ENCODE data around the gene UACA. TPM values are rescaled to one million over a fixed set of nuclear protein-coding genes. Genes with fewer than 3 reads are reported as not detected.

UACA gene
- total RNA-seq, 1 experiment from 2014 or later = 38.0 TPM

DNA sequence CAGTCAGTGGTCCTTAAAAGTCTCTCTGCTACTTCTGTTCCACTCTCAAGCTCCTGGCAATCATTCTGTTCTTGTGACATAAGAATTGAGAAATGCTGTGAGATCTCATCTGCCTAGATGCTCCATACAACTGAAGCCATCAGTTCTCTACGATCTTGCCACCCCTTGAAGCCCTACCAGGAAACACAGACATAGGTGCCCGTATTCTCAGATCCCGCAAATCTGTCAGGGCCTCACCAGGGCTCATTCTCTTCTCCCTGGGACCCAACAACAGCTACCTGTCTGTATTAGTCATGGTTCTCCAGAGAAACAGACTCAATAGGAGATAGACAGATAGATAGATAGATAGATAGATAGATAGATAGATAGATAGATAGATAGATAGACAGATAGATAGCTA lies 149.1 kb downstream of the UACA start:
- no CpG with 5 or more reads among the region's 3 CpGs for WGBS (ENCODE audit: extremely low coverage, insufficient read length, low lambda C conversion rate)
- no peaks in the 10 kb centered on the region; a peak in 2 of 7 replicates for H3K36me3 Mint-ChIP-seq (ENCODE audit: insufficient read depth in 1 of 3, low read depth in 3 of 3)

More for the DNA sequence above, 149.1 kb downstream of the UACA start:
- H3K4me3 Mint-ChIP-seq = no peak overlapping the region
- Histone ChIP-seq H3K56ac (ENCODE audit: insufficient read length, low read depth, low read length) (no peak overlapping the region), H2BK5ac (ENCODE audit: insufficient read length, low read length) (no peak overlapping the region), H3K14ac (ENCODE audit: insufficient read depth, low read length) (no peak overlapping the region), H4K5ac (ENCODE audit: insufficient read length, low read depth, low read length) (no peak overlapping the region), H4K20me1 (ENCODE audit: control insufficient read depth, insufficient read depth, insufficient read length) (no peaks in the 10 kb centered on the region), H2BK20ac (ENCODE audit: low read depth, low read length, poor library complexity, severe bottlenecking) (no peak overlapping the region), H2AFZ (ENCODE audit: low read length) (no peak overlapping the region), H3K23me2 (ENCODE audit: insufficient read length, low read depth, low read length, poor library complexity, severe bottlenecking) (no peaks in the 10 kb centered on the region), H3K23ac (ENCODE audit: insufficient read length, low read depth, low read length) (no peak overlapping the region), H3K27ac (ENCODE audit: insufficient read length, low read depth, low read length) (no peak overlapping the region), H3K79me2 (ENCODE audit: insufficient read depth, low read length) (no peaks in the 10 kb centered on the region), H3K79me1 (ENCODE audit: insufficient read depth, low read depth, low read length, poor library complexity, severe bottlenecking) (no peaks in the 10 kb centered on the region), H3K9me3 (ENCODE audit: control insufficient read depth, low read depth, low read length) (no peaks in the 10 kb centered on the region), H3K27me3 (ENCODE audit: insufficient read depth, low read length) (no peaks in the 10 kb centered on the region), H2AK5ac (ENCODE audit: insufficient read length, low read length) (no peak overlapping the region), H3T11ph (ENCODE audit: low read length) (no peak overlapping the region), H3K4ac (ENCODE audit: low read depth, low read length) (no peak overlapping the region), H2BK12ac (ENCODE audit: insufficient read length, low read depth, low read length) (no peak overlapping the region), H3K18ac (ENCODE audit: insufficient read length, low read depth, low read length) (no peak overlapping the region), H3K9ac (ENCODE audit: extremely low read depth, insufficient read length, low read length) (no peak overlapping the region), H2BK15ac (ENCODE audit: low read depth, low read length) (no peak overlapping the region), H3K4me2 (ENCODE audit: insufficient read depth, insufficient read length, low read length) (no peak overlapping the region), H4K8ac (replicated peaks; ENCODE audit: insufficient read length, low read depth, low read length) (no peak overlapping the region), H4K91ac (ENCODE audit: insufficient read length, low read depth, low read length) (no peak overlapping the region), H2BK120ac (ENCODE audit: low read depth, low read length, poor library complexity, severe bottlenecking) (no peak overlapping the region), H3K4me1 (ENCODE audit: insufficient read depth, low read length) (peaks cover 7% of the 10 kb centered on the region)
- no peak overlapping the region for H3K27ac Mint-ChIP-seq
- TF ChIP-seq, protein P1, sequence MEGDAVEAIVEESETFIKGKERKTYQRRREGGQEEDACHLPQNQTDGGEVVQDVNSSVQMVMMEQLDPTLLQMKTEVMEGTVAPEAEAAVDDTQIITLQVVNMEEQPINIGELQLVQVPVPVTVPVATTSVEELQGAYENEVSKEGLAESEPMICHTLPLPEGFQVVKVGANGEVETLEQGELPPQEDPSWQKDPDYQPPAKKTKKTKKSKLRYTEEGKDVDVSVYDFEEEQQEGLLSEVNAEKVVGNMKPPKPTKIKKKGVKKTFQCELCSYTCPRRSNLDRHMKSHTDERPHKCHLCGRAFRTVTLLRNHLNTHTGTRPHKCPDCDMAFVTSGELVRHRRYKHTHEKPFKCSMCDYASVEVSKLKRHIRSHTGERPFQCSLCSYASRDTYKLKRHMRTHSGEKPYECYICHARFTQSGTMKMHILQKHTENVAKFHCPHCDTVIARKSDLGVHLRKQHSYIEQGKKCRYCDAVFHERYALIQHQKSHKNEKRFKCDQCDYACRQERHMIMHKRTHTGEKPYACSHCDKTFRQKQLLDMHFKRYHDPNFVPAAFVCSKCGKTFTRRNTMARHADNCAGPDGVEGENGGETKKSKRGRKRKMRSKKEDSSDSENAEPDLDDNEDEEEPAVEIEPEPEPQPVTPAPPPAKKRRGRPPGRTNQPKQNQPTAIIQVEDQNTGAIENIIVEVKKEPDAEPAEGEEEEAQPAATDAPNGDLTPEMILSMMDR (conservative IDR thresholded peaks at IDR 0.05) = no peak
- no peak for DNase-seq
- H3K4me1 Mint-ChIP-seq = peaks cover 20 to 25% of the 10 kb centered on the region in 2 experiments
- H3K27me3 Mint-ChIP-seq (ENCODE audit: low read depth) = no peaks in the 10 kb centered on the region
- H3K9me3 Mint-ChIP-seq = peaks cover 0 to 2% of the 10 kb centered on the region in 2 experiments; a peak in 1 of 5 replicates

All from H9 (cell line).